T-helper 2 cell (primary cell): ENCODE data around the gene CROCC2.

ENCODE experiments used
- DNase-seq, 5 experiments: peaks; one replicate each; pipeline versions ENCODE4 v3.0.0 to v3.0.0-alpha.2; 2012 to 2022

Gene CROCC2

DNA sequence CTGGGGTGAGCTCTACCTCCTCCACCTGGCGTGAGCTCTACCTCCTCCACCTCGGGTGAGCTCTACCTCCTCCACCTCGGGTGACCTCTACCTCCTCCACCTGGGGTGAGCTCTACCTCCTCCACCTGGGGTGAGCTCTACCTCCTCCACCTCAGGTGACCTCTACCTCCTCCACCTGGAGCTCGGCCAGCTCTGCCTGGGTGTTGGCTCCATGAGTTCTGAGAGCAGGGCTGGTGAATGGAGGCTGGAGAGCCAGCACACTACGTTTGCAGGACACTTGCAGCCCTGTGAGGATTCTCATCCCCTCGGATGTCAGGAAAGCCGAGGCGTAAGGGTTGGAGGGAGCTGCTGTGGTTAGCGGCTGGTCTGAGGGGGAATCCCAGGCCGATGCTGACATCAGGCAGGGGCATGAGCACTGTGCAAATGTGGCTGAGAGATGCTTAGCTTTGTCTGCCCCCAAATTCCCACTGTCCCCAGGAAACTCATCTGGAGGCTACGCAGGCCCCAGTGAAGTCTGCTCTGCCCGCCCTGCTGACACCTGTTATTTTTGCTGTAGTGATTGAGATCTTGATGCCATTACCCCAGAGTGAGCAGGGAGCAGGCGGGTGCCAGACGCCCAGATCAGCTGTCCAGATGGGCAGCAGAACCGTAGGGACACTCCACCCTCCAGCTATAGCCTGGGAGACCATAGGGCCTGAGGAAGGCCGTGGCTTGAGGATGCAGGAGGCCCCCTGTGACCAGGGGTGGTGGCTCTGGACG lies 3.3 kb downstream of the CROCC2 start:
- no peak for DNase-seq

DNA sequence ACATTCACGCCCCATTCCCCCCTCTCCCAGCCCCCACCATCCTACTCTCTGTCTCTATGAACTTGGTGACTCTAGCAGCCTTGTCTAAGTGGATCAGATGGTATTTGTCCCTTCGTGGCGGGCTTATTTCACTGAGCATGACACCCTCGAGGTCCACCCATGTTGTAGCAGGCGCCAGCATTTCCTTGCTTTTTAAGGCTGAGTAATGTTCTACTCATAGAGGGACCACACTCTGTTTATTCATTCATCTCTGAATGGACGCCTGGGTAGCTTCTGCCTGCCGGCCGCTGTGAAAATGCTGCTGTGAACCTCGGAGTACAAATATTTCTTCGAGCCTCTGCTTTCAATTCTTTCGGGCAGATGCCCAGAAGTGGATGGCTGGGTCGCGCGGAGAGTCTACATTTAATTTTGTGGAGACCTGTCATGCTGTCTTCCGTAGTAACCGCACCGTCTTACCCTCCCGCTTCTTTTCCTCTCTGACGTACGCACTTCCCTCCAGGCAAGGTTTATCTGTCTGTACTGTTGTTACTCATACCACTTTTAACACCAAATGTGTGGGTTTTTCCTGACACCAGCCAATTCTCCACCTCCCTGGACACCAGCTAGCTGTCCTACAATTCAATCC lies 5.6 kb downstream of the CROCC2 start:
- DNase-seq = no peak

DNA sequence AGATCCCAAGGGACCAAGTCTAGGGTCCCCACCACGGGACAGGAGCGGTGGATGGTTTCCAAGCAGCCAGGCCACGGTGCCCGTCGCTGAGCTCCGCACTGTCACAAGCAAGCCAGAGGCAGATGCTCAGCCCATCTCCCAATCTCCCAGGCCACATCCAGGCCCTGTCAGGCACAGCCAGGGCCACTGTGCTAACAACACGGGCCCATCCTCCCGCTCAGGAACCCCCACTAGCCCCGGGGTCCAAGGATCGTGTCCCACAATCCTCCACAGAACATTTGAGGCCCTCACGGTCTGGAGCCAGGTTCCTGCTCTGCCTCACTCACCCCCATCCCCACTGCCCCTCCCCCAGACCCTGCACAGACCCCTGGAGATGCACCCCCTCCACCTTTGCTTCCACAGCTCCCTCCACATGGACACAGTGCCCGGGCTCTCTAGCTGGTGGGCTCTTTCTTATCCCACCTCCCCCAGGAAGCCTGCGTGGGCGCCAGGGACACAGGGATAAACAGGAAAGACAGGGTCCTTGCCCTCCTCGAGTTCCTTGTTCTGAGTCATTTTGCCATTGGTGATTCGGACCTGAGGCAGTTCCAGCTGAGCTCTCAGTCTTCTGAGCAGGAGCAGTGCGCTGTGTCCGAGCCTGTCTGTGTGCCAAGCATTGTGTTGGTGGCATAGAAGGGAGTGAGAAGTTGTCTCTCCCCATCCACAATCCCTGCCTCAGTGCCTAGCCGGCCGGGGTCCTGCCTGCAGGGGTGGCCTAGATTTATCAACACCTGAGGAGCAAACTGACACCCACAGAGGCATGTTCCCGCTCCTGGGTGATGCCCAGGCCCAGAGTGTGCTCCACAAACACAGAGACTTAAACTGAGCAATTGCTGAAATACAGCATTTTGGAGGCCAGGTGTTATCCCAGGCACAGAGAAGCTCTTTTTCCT lies 7.0 kb downstream of the CROCC2 start:
- DNase-seq = no peak

GRCh38 chr2:240913810-240914644 lies 7.9 kb downstream of the CROCC2 start:
- DNase-seq = peak; percentile 6 to 51 (median 44)

DNA sequence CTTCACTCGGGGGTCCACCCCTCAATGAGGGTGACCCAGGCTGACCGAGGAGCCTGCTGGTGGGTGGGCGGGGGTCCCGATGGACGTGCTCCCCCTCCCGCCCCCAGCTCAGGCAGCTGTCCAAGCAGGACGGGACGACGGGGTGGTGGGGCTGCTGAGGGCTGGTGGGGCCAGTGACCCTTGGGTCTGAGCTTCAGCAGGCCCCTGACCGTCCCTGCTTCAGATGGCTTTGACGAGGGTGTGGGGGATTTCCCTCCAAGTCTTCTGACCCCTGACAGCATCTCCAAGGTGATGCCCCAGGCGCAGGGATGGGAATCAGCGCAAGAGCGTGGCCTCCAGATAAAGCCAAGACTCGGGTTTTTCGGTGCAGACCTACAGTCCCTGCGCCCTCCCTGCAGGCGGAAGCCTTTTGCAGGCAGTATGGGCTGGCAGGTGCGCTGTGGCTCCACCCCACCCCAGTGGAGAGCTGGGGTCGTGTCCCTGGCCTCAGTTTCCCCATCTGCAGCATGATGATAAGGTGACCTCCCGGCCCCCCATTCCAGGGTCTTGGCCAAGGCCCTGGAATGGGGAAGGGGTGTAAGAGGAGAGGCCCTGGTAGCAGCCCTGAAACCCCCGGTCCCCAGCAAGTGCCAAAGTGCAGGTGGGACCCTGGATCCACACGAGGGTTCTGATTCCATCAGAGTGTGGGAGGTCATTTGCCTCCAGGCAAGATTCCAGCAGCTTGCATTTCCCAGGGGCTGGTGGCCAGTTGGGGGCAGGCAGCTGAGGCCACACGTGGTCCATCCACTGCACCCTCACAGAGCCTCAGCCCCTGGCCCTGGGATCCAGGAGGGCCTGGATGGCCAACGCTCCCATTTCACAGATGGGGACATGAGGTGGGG lies 8.7 kb downstream of the CROCC2 start:
- DNase-seq = no peak

- DNase-seq = no peak
These were observed 9.6 kb downstream of the CROCC2 start for GRCh38 chr2:240915526-240916341.

- peak in 2 of 5 experiments; percentile 1 to 6 for DNase-seq
These were observed 10.5 kb downstream of the CROCC2 start for GRCh38 chr2:240916571-240917008.

DNA sequence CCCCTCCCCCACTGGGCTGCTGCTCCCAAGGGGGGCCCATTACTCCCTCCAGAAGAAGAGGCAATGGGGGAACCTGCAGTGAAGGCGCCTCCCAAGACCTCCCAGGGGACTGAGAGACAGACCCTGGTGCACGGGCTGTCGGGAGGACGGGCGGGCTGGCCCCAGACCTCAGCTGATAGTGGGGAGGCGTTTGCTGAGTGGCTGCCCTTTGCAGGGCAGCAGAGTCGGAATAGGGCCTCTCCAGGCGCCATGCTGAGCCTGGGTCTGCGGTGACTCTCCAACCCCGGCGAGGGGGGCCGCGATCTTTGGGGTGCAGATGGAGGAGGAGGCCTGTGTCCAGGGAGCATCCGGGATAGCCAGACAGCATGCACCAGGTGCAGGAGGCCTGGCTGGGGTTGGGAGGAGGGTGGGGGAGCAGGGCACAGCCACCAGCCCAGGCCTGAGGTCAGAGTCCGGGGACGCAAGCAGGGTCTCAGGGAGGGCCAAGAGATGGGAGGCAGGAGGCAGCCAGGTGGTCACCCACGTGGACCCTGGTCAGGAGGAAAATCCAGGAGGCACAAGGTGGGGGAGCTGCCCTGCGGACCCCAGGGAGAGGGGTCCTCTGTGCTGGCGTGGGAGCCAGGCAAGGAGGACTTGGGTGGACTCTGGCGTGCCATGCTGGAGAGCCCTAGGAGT lies 11.0 kb downstream of the CROCC2 start:
- DNase-seq = peak in 2 of 5 experiments; percentile 1 to 8

- DNase-seq = peak in 1 of 5 experiments; percentile 1
These were observed 11.6 kb downstream of the CROCC2 start for GRCh38 chr2:240917684-240918257.

GRCh38 chr2:240918258-240919091 lies 12.3 kb downstream of the CROCC2 start:
- DNase-seq = peak in 1 of 5 experiments; percentile 2

DNA sequence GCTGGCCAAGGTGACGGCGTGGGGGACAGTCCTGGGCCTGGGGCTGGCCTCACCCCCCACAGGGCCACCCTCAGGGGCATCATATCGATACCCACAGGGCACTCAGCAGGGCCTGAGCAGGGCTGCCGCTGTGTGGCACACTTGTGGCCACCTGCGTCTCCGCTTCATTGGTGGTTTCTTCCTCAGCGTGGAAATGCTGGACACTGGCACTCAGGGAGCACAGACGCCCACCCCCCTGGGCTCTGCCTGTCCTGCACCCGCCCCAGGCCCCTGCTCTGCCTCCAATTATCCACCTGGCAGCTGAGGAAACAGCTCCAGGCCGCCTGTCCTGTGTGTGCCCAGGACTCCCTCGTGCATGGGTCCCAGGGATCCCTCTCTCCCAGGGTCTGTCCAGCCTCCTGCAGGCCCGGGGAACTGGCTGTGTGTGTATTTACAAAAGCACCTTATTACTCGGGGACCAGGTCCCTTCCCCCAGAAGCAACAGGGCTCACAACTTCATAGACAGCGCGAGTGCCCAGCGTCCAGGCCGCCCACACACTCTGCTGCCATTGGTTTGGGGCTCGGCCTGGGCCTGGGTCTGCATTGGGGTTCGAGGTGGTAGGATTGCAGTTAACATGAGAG lies 13.1 kb downstream of the CROCC2 start:
- peak in 1 of 5 experiments; percentile 7 for DNase-seq

DNA sequence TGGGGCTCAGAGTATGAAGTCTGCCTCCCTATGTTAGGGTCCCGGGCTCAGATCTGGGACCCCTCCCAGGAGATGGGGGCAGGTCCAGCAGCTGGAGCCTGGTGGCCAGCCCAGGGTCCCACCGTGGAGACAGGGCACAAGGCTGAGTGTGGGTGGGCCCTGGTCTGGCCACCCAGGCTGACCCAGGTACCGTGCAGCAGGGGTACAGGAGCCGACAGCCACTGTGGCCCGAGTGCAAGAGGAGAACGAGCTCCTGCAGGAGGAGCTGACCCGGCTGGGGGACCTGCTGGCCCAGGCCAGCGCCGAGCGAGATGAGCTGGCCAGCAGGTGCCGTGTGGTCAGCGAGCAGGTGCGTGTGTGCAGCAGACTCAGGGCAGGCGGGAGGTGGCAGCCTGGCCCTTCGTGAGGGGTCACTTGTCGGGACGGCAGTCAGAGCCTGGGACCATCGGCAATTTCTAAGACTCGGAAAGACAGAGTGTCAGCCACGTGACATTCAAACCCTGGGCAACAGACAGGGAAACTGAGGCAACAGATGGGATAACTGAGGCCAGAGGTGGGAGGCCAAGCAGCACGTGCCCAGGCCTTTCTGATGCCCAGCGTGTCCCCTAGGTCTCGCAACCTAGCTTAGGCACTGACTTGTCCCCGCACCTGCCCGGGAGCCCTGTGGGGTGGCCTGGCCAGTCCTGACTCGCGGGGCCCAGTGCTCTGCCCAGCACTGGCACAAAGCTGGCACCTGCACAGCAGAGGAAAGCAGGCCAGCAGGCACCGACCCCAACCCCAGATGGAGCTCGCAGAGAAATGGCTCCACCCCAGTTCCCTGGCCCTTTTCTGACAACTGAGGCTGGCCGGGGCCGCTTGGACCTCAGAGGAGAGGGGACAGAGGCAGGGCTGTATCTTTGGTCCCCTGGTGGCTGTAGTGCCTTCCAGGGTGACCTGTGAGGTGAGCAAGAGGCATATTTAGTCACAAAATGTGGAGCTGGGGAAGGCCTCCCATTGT lies 13.9 kb downstream of the CROCC2 start:
- peak in 1 of 5 experiments; percentile 4 for DNase-seq

GRCh38 chr2:240920783-240921231 lies 14.7 kb downstream of the CROCC2 start:
- DNase-seq = no peak

- no peak for DNase-seq
These were observed 15.3 kb downstream of the CROCC2 start for GRCh38 chr2:240921311-240921994.

GRCh38 chr2:240921995-240922244 lies 15.8 kb downstream of the CROCC2 start:
- DNase-seq = no peak
